Esophagus muscularis mucosa (tissue), 4 donors: ENCODE measurements around the gene CLEC16A. TPM values are rescaled to one million over a fixed set of nuclear protein-coding genes. Genes with fewer than 3 reads are reported as not detected.
"Not testable (repeated sequence)": the region's sequence is repeated elsewhere in the genome, so short reads cannot be mapped to it uniquely, and the experiment has no call there.

ENCODE experiments used
- DNase-seq: peaks from one replicate; pipeline ENCODE4 v3.0.0-alpha.2; 2017; ENCODE audit errors: extremely low spot score
- H3K27ac ChIP-seq, 4 donors: fragments of 200-600 bp; sonication (generic); replicated peaks in 1 of 4; 1 replicate in 3 of 4; 2 replicates in 1 of 4; pipeline ENCODE4 v1.5.1; 2016 to 2019; ENCODE audit warnings: mild to moderate bottlenecking in 1 of 4
- H3K27me3 ChIP-seq, 4 donors: fragments of 200-600 bp; sonication (generic); one replicate each; pipeline versions ENCODE4 v1.5.1 to v1.6.0; 2016 to 2019
- H3K36me3 ChIP-seq, 4 donors: fragments of 200-600 bp; sonication (generic); one replicate each; pipeline ENCODE4 v1.5.1; 2016 to 2019
- H3K4me1 ChIP-seq, 4 donors: fragments of 200-600 bp; sonication (generic); one replicate each; pipeline ENCODE4 v1.5.1; 2016 to 2019
- H3K4me3 ChIP-seq, 4 donors: fragments of 200-600 bp; sonication (generic); 1 replicate in 2 of 4; 2 replicates in 2 of 4; pipeline ENCODE4 v1.5.1; 2016 to 2019; ENCODE audit warnings: mild to moderate bottlenecking in 4 of 4, moderate library complexity in 1 of 4
- H3K9me3 ChIP-seq, 4 donors: fragments of 200-600 bp; sonication (generic); 1 replicate in 3 of 4; 2 replicates in 1 of 4; pipeline ENCODE4 v1.5.1; 2016 to 2019
- EP300 ChIP-seq: sonication (generic); formaldehyde crosslinking; IDR thresholded peaks from one replicate; pipeline ENCODE4 v1.6.1; 2017; ENCODE audit warnings: antibody characterized with exemption
- POLR2A ChIP-seq: fragments of 450-650 bp; IDR thresholded peaks from one replicate; pipeline ENCODE4 v1.6.1; 2017; ENCODE audit warnings: antibody characterized with exemption, moderate library complexity, mild to moderate bottlenecking, low read depth
- POLR2AphosphoS5 ChIP-seq, 2 donors: sonication (generic); formaldehyde crosslinking; IDR thresholded peaks; one replicate each; pipeline ENCODE4 v1.6.1; 2017; ENCODE audit warnings: antibody characterized with exemption in 2 of 2
- WGBS: methylation state at CpG from one replicate; pipeline ENCODE4 v1.1.5; 2018; 5-methylcytosine and 5-hydroxymethylcytosine counted together
- intact Hi-C: fragments of 100-400 bp; cut with DNase I; formaldehyde crosslinking; loops from one replicate; pipeline ENCODE4 v1.15.1; 2023
- total RNA-seq, 4 donors: library from RNA; depleted of rRNA; stranded (reverse); fragments of >200 nt; gene quantifications; one replicate each; pipeline versions ENCODE4 v1.1.0 to v1.2.1, GENCODE V29; 2016
- TF ChIP-seq, protein P1 (sequence below), 3 experiments: fragments of 200-600 bp in 2 of 3; fragments of 450-650 bp in 1 of 3; sonication (generic) in 2 of 3; IDR thresholded peaks; one replicate each; pipeline ENCODE4 v1.5.1; 2017 to 2019; ENCODE audit warnings: antibody characterized with exemption in 3 of 3, mild to moderate bottlenecking in 2 of 3, moderate library complexity in 1 of 3

CLEC16A gene
- total RNA-seq, 4 donors from 2014 or later, result 22.3 to 34.7 (median 29.2) TPM

DNA sequence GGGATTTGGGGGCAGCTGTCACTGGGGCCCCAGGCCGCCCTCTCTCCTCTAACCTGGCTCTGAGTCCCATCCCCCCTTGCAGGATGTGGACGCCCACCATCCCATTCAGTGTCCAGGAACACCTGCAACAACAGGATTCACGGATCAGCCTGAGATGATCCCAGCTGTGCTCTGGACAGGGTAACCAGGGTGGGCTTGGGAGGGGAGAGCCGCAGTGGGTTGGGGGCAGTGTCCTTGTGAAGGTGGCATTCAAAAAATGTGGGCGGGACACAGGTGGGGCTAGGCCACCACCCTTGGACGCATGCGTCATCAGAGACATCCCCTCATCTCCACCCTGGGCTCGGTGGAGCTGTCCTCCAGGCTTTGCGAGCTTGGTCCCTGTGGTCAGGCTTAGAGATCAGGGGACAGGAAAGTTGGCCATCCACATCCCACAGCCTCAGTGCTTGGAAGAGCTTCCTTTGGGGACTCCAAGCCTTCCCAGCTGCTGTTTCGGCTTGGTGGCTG, 21.2 kb upstream of the CLEC16A start:
- intact Hi-C loops, result loop anchor here (5.0 kb wide), 1 partner anchor 401 kb away; no protein-coding TSS in a partner anchor
- TF ChIP-seq POLR2A (no peak), POLR2AphosphoS5 (IDR thresholded peaks at IDR 0.05) (no peak), EP300 (no peak)
- TF ChIP-seq, protein P1, sequence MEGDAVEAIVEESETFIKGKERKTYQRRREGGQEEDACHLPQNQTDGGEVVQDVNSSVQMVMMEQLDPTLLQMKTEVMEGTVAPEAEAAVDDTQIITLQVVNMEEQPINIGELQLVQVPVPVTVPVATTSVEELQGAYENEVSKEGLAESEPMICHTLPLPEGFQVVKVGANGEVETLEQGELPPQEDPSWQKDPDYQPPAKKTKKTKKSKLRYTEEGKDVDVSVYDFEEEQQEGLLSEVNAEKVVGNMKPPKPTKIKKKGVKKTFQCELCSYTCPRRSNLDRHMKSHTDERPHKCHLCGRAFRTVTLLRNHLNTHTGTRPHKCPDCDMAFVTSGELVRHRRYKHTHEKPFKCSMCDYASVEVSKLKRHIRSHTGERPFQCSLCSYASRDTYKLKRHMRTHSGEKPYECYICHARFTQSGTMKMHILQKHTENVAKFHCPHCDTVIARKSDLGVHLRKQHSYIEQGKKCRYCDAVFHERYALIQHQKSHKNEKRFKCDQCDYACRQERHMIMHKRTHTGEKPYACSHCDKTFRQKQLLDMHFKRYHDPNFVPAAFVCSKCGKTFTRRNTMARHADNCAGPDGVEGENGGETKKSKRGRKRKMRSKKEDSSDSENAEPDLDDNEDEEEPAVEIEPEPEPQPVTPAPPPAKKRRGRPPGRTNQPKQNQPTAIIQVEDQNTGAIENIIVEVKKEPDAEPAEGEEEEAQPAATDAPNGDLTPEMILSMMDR (IDR thresholded peaks at IDR 0.05), result no peak
- H3K4me1 ChIP-seq, result peaks cover 47 to 56% (median 49%) of the 10 kb centered on the region in 4 donors
- H3K27me3 ChIP-seq, result no peaks in the 10 kb centered on the region
- peak overlapping the region; percentile 53 to 71 (median 64) for H3K27ac ChIP-seq
- no peak for DNase-seq
- peaks cover 26 to 44% (median 39%) of the 10 kb centered on the region in 4 donors for H3K36me3 ChIP-seq
- 95% methylated on average over 4 of the region's 10 CpGs for WGBS
- H3K4me3 ChIP-seq, result no peak overlapping the region
- H3K9me3 ChIP-seq, result no peaks in the 10 kb centered on the region

GRCh38 chr16:10923650-10924214, 20.6 kb upstream of the CLEC16A start:
- Histone ChIP-seq H3K27ac (peak overlapping the region; percentile 53 to 71 (median 64)), H3K4me3 (no peak overlapping the region), H3K9me3 (no peaks in the 10 kb centered on the region), H3K36me3 (peaks cover 26 to 49% (median 45%) of the 10 kb centered on the region in 4 donors), H3K4me1 (peaks cover 41 to 50% (median 44%) of the 10 kb centered on the region in 4 donors), H3K27me3 (no peaks in the 10 kb centered on the region)
- no peak for DNase-seq
- peak; percentile 10 to 11 for TF ChIP-seq POLR2AphosphoS5 (IDR thresholded peaks at IDR 0.05)
- TF ChIP-seq, protein P1 (IDR thresholded peaks at IDR 0.05), result no peak
- intact Hi-C loops, result loop anchor here (5.0 kb wide), 1 partner anchor 401 kb away; no protein-coding TSS in a partner anchor
- 87% methylated on average over 7 of the region's 14 CpGs for WGBS

DNA sequence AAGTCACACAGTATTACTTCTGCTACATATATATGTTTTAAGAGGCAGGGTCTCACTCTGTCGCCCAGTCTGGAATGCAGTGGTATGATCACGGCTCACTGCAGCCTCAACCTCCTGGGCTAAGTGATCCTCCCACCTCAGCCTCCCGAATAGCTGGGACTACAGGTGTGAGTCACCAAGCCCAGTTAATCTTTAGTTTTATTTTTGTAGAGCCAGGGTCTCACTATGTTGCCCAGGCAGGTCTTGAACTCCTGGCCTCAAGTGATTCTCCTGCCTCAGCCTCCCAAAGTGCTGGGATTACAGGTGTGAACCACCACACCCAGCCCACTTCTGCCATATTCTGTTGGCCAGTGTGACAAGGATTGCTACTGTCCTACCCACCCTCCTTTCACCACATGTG, 19.1 kb upstream of the CLEC16A start:
- DNase-seq, H3K27ac ChIP-seq, intact Hi-C loops, H3K4me3 ChIP-seq, H3K27me3 ChIP-seq, H3K9me3 ChIP-seq: not testable (repeated sequence)
- 100% methylated on average over 3 of the region's 3 CpGs for WGBS
- H3K36me3 ChIP-seq, result peaks cover 26 to 64% (median 53%) of the 10 kb centered on the region in 4 donors
- H3K4me1 ChIP-seq, result peaks cover 42 to 53% (median 50%) of the 10 kb centered on the region in 4 donors

GRCh38 chr16:10926094-10926493, 18.3 kb upstream of the CLEC16A start:
- peaks cover 26 to 72% (median 59%) of the 10 kb centered on the region in 4 donors for H3K36me3 ChIP-seq
- no peak overlapping the region for H3K4me3 ChIP-seq
- intact Hi-C loops, result no loop called here
- peaks cover 45 to 53% (median 48%) of the 10 kb centered on the region in 4 donors for H3K4me1 ChIP-seq
- no CpG with 5 or more reads among the region's 4 CpGs for WGBS
- H3K9me3 ChIP-seq, result no peaks in the 10 kb centered on the region
- DNase-seq, result no peak
- H3K27me3 ChIP-seq, result no peaks in the 10 kb centered on the region
- TF ChIP-seq, protein P1 (IDR thresholded peaks at IDR 0.05), result no peak
- TF ChIP-seq POLR2A, result no peak
- TF ChIP-seq POLR2AphosphoS5 (IDR thresholded peaks at IDR 0.05), result no peak
- TF ChIP-seq EP300, result no peak
- H3K27ac ChIP-seq, result no peak overlapping the region

DNA sequence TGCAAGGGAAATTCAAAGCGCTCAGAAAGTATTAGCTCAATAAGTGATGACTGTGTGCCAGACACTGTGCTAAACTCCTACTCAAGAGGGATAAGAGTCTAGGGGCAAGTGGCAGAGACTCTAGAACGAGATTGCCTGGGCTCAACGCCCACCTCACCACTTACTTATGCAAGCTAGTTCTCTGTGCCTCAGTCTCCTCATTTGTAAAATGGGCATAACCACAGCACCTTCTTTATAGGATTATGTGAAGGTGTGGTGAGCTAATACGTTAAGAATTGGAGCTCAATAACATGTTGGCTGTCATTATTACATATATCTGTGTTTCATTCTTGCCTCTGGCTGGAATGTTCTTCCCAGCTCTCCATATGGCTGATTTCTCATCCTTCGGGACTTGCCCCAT, 17.5 kb upstream of the CLEC16A start:
- Histone ChIP-seq H3K4me1 (peaks cover 38 to 50% (median 41%) of the 10 kb centered on the region in 4 donors), H3K4me3 (no peak overlapping the region), H3K9me3 (no peaks in the 10 kb centered on the region), H3K36me3 (peaks cover 26 to 80% (median 62%) of the 10 kb centered on the region in 4 donors), H3K27me3 (no peaks in the 10 kb centered on the region), H3K27ac (no peak overlapping the region)
- DNase-seq, result no peak
- TF ChIP-seq POLR2A, result no peak
- TF ChIP-seq POLR2AphosphoS5 (IDR thresholded peaks at IDR 0.05), result no peak
- TF ChIP-seq EP300, result no peak
- TF ChIP-seq, protein P1 (IDR thresholded peaks at IDR 0.05), result no peak
- intact Hi-C loops, result no loop called here
- 96% methylated on average over 5 of the region's 5 CpGs for WGBS
